ENCODE data around the gene FIGN.

DNA sequence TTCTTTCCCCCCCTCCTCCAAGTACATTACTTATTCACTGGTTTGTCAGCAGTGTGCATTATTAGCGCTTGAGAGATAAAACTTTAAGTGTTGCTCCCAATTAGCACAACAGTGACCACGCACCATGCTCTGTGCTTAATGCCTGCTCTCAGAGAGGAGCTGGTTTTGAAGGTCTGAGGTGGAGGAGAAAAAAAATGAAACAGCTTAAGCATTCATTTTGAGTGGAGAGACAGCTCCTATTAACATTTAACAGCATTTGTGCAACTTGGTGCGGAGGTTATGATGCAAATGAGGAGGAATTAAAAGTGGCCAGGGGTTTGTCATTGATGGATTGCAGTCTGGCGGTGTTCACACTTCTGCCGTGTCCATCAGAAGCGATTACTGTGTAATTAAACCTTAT lies 141.8 kb downstream of the FIGN start:
- TF ChIP-seq, protein P1, sequence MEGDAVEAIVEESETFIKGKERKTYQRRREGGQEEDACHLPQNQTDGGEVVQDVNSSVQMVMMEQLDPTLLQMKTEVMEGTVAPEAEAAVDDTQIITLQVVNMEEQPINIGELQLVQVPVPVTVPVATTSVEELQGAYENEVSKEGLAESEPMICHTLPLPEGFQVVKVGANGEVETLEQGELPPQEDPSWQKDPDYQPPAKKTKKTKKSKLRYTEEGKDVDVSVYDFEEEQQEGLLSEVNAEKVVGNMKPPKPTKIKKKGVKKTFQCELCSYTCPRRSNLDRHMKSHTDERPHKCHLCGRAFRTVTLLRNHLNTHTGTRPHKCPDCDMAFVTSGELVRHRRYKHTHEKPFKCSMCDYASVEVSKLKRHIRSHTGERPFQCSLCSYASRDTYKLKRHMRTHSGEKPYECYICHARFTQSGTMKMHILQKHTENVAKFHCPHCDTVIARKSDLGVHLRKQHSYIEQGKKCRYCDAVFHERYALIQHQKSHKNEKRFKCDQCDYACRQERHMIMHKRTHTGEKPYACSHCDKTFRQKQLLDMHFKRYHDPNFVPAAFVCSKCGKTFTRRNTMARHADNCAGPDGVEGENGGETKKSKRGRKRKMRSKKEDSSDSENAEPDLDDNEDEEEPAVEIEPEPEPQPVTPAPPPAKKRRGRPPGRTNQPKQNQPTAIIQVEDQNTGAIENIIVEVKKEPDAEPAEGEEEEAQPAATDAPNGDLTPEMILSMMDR (IDR thresholded peaks at IDR 0.05 in 4 of 5, conservative IDR thresholded peaks at IDR 0.05 in 1 of 5) = no peak
- no peak for TF ChIP-seq POLR2A (IDR thresholded peaks at IDR 0.05)

Data from gastrocnemius medialis (tissue), 4 donors.